Activated CD8-positive, alpha-beta T cell treated with anti-CD3 and anti-CD28 coated beads for 36 hours (primary cell): ENCODE data around the gene HNRNPLL. TPM values are rescaled to one million over a fixed set of nuclear protein-coding genes. Genes with fewer than 3 reads are reported as not detected.

ENCODE experiments used
- ATAC-seq: fragments of 200-7000 bp; cut with Tn5 transposase; one replicate; pipeline ENCODE4 v1.10.0; 2021; ENCODE audit warnings: mild to moderate bottlenecking, moderate library complexity
- CTCF ChIA-PET: fragments of 350-600 bp; sonication (Branson Sonifier 250); formaldehyde crosslinking; loops from one replicate; lab custom pipeline; 2021; ENCODE audit warnings: antibody characterized with exemption; lab: Charles Lee
- POLR2A ChIA-PET: fragments of 350-600 bp; sonication (Branson Sonifier 250); formaldehyde crosslinking; loops from one replicate; lab custom pipeline; 2021; ENCODE audit warnings: antibody characterized with exemption; lab: Charles Lee
- DNase-seq: peaks from one replicate; pipeline ENCODE4 v3.0.0-alpha.2; 2020
- H3K27ac Mint-ChIP-seq: one replicate; pipeline ENCODE4 v1.8.0; 2021; ENCODE audit warnings: mild to moderate bottlenecking, mixed read lengths
- H3K27me3 Mint-ChIP-seq: one replicate; pipeline ENCODE4 v1.8.0; 2021; ENCODE audit warnings: mixed read lengths
- H3K36me3 Mint-ChIP-seq: one replicate; pipeline ENCODE4 v1.8.0; 2021; ENCODE audit warnings: low read depth, mixed read lengths
- H3K4me1 Mint-ChIP-seq: one replicate; pipeline ENCODE4 v1.8.0; 2021; ENCODE audit warnings: low read depth, mixed read lengths
- H3K4me3 Mint-ChIP-seq: one replicate; pipeline ENCODE4 v1.8.0; 2021; ENCODE audit warnings: mild to moderate bottlenecking, moderate library complexity, mixed read lengths
- H3K9me3 Mint-ChIP-seq: one replicate; pipeline ENCODE4 v1.8.0; 2021; ENCODE audit warnings: mixed read lengths
- CTCF ChIP-seq: fragments of 200-600 bp; IDR thresholded peaks from one replicate; pipeline ENCODE4 v1.8.0; 2022; ENCODE audit warnings: antibody characterized with exemption, mild to moderate bottlenecking
- intact Hi-C: fragments of 100-400 bp; cut with micrococcal nuclease; formaldehyde crosslinking; loops from one replicate; pipeline ENCODE4 v1.10.0; 2022
- total RNA-seq, 2 experiments: library from RNA; stranded (reverse); gene quantifications; one replicate each; pipeline ENCODE4 v1.2.3, GENCODE V29; 2021

Gene HNRNPLL
- total RNA-seq, 2 experiments from 2014 or later = 54.9 to 55.3 TPM

DNA sequence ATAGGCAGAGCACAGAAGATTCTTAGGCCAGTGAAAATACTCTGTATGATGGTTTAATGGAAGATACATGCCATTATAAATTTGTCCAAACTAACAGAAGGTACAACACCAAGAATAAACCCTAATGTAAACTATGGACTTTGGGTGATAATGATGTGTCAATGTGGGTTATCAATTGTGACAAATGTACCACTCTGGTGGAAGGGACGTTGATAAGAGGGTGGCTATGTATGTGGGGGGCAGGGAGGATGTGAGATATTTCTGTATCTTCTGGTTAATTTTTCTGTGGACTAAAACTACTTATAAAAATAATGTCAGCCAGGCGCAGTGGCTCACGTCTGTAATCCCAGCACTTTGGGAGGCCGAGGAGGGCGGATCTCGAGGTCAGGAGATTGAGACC, 86.2 kb downstream of the HNRNPLL start:
- ChIA-PET CTCF (no interaction called here), POLR2A (interaction anchor here (0.7 to 1.0 kb wide), 2 partner anchors 210 to 234 kb away, joined by 3 read pairs; partner anchors contain the start of gene SRSF7)
- H3K9me3 Mint-ChIP-seq = no peaks in the 10 kb centered on the region
- no peak overlapping the region for H3K4me3 Mint-ChIP-seq
- TF ChIP-seq CTCF = no peak
- peaks cover 5% of the 10 kb centered on the region for H3K27me3 Mint-ChIP-seq
- intact Hi-C loops = no loop called here
- ATAC-seq = no peak
- no peak overlapping the region for H3K27ac Mint-ChIP-seq
- H3K4me1 Mint-ChIP-seq = no peaks in the 10 kb centered on the region
- DNase-seq = no peak
- no peaks in the 10 kb centered on the region for H3K36me3 Mint-ChIP-seq

DNA sequence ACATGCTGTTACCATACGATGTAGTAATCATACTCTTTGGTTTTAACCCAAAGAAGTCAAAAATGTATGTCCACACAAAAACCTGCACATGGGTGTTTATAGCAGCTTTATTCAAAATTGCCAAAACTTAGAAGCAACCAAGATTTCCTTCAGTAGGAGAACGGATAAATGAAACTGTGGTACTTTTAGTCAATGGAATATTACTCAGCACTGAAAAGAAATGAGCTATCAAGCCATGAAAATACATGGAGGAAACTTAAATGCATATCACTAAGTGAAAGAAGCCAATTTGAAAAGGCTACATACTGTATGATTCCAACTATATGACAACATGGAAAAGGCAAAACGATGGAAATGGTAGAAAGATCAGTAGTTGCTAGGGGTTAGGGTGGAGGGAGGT, 86.6 kb downstream of the HNRNPLL start:
- H3K27ac Mint-ChIP-seq = no peak overlapping the region
- intact Hi-C loops = no loop called here
- no peak overlapping the region for H3K4me3 Mint-ChIP-seq
- no peaks in the 10 kb centered on the region for H3K9me3 Mint-ChIP-seq
- CTCF ChIA-PET = no interaction called here
- ATAC-seq (no peak), DNase-seq (no peak)
- no peaks in the 10 kb centered on the region for H3K36me3 Mint-ChIP-seq
- no peak for TF ChIP-seq CTCF
- POLR2A ChIA-PET = interaction anchor here (0.7 to 1.0 kb wide), 2 partner anchors 210 to 234 kb away, joined by 3 read pairs; partner anchors contain the start of gene SRSF7
- peaks cover 5% of the 10 kb centered on the region for H3K27me3 Mint-ChIP-seq
- H3K4me1 Mint-ChIP-seq = no peaks in the 10 kb centered on the region

DNA sequence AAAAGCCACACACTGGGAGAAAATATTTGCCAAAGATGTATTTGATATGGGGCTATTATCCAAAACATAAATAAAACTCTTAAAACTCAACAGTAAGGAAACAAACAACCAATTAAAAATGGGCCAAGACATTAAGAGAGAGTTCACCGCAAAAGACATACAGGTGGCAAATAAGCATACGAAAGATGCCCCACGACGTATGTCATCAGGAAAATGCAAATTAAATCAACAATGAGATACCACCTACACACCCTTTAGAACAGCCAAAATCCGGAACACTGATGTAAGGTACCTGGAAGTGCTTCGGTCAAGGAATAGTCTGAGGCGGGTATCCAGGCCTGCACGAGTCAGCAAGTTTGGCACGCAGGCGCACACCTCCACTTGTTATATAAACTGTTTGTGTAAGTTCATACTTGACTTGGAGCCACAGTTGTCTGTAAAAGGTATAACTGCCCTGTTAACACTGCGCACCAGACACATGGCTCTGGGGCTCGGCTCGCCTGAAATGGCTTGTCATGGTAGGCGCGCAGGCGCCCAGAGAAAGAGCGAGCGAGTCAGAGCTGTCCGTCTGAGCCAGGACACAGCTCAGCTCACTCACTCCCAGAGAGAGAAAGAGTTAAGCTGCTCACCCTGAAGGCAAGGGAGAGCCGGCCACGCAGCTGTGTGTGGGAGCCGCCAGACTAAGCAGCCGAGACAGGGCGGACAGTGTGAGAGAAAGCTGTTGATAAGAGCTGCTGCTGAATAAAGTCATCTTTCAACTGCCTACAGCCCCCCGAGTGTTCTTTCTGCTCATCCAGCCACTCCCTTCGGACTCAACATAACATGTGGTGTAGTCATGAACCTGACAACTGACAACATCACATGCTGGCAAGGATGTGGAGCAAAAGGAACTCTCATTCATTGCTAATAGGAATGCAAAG, 87.3 kb downstream of the HNRNPLL start:
- no peak overlapping the region for H3K4me3 Mint-ChIP-seq
- POLR2A ChIA-PET = interaction anchor here (0.7 to 1.0 kb wide), 2 partner anchors 211 to 235 kb away, joined by 3 read pairs; partner anchors contain the start of gene SRSF7
- DNase-seq = no peak
- intact Hi-C loops = no loop called here
- no peaks in the 10 kb centered on the region for H3K36me3 Mint-ChIP-seq
- CTCF ChIA-PET = no interaction called here
- H3K9me3 Mint-ChIP-seq = no peaks in the 10 kb centered on the region
- H3K27me3 Mint-ChIP-seq = peaks cover 5% of the 10 kb centered on the region
- no peak for ATAC-seq
- no peak overlapping the region for H3K27ac Mint-ChIP-seq
- no peaks in the 10 kb centered on the region for H3K4me1 Mint-ChIP-seq
- no peak for TF ChIP-seq CTCF

GRCh38 chr2:38514603-38515154, 88.0 kb downstream of the HNRNPLL start:
- no peak overlapping the region for H3K4me3 Mint-ChIP-seq

More at GRCh38 chr2:38514603-38515154, 88.0 kb downstream of the HNRNPLL start:
- TF ChIP-seq CTCF = no peak
- ATAC-seq = no peak
- Mint-ChIP-seq H3K27ac (no peak overlapping the region), H3K27me3 (peaks cover 3% of the 10 kb centered on the region), H3K9me3 (no peaks in the 10 kb centered on the region), H3K4me1 (no peaks in the 10 kb centered on the region), H3K36me3 (no peaks in the 10 kb centered on the region)
- CTCF ChIA-PET = interaction anchor here (7.1 kb wide), 1 partner anchor 198 kb away, joined by 119 read pairs; no protein-coding TSS in a partner anchor
- POLR2A ChIA-PET = no interaction called here
- DNase-seq = no peak
- intact Hi-C loops = no loop called here
